Measurements from ENCODE around the gene EZR.

GRCh38 chr6:158766621-158767455, 52.3 kb downstream of the EZR start:
- TF ChIP-seq POLR2A (IDR thresholded peaks at IDR 0.05; ENCODE audit: low read length) (no peak), GATA1 (IDR thresholded peaks at IDR 0.05; ENCODE audit: low read depth, low read length) (no peak)
